ENCODE data around the gene NBEAL2. TPM values are rescaled to one million over a fixed set of nuclear protein-coding genes. Genes with fewer than 3 reads are reported as not detected.

Gene NBEAL2
- total RNA-seq, 1 donor = 4.3 TPM

DNA sequence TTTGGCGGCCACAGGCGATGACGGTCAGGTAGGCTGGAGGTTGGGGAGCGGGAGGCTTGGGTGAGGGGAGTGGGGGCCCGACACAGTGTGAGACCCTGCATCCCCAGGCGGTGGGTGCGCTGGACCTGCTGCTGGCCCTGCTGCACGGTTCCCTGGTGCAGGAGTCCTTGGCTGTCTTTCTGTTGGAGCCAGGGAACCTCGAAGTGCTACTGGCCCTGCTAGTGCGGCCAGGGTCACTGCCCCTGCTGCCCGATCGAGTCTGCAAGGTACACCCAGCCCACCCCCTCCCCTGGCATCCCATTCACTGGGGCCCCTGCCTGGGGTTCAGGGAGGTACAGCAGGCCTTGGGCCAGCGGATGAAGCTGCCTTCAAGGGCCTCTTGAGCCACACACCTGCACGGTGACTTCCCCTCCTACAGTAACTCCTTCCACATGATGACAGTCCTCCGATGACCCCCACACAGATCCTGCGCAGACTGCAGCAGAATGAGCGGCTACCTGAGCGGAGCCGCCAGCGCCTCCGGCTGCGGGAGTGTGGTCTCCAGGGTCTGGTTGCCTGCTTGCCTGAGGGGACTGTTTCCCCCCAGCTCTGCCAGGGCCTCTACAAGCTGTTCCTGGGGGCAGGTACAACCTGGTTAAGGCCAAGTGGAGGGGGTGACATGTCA is 19.5 kb downstream of the NBEAL2 start:
- Histone ChIP-seq H3K9me3 (ENCODE audit: low read depth, low read length) (no peaks in the 10 kb centered on the region), H4K20me1 (ENCODE audit: insufficient read depth, low read length) (no peaks in the 10 kb centered on the region), H3K36me3 (ENCODE audit: insufficient read depth, low read length) (no peaks in the 10 kb centered on the region), H2AFZ (ENCODE audit: low read length) (no peak overlapping the region), H3K4me3 (ENCODE audit: insufficient read depth, low read length) (no peak overlapping the region), H3K4me1 (ENCODE audit: insufficient read depth, low read length) (no peaks in the 10 kb centered on the region), H3K79me2 (ENCODE audit: insufficient read depth, low read length) (no peaks in the 10 kb centered on the region), H3K27me3 (ENCODE audit: insufficient read depth, low read length) (no peaks in the 10 kb centered on the region), H3K27ac (ENCODE audit: low read depth, low read length) (no peak overlapping the region), H3K4me2 (ENCODE audit: insufficient read depth, low read length) (no peak overlapping the region)
- TF ChIP-seq, protein P1, sequence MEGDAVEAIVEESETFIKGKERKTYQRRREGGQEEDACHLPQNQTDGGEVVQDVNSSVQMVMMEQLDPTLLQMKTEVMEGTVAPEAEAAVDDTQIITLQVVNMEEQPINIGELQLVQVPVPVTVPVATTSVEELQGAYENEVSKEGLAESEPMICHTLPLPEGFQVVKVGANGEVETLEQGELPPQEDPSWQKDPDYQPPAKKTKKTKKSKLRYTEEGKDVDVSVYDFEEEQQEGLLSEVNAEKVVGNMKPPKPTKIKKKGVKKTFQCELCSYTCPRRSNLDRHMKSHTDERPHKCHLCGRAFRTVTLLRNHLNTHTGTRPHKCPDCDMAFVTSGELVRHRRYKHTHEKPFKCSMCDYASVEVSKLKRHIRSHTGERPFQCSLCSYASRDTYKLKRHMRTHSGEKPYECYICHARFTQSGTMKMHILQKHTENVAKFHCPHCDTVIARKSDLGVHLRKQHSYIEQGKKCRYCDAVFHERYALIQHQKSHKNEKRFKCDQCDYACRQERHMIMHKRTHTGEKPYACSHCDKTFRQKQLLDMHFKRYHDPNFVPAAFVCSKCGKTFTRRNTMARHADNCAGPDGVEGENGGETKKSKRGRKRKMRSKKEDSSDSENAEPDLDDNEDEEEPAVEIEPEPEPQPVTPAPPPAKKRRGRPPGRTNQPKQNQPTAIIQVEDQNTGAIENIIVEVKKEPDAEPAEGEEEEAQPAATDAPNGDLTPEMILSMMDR (IDR thresholded peaks at IDR 0.05; ENCODE audit: extremely low read depth, low read depth, low read length) = no peak
- peak; percentile 85 for DNase-seq (ENCODE audit: insufficient read length, low spot score, missing footprints)

DNA sequence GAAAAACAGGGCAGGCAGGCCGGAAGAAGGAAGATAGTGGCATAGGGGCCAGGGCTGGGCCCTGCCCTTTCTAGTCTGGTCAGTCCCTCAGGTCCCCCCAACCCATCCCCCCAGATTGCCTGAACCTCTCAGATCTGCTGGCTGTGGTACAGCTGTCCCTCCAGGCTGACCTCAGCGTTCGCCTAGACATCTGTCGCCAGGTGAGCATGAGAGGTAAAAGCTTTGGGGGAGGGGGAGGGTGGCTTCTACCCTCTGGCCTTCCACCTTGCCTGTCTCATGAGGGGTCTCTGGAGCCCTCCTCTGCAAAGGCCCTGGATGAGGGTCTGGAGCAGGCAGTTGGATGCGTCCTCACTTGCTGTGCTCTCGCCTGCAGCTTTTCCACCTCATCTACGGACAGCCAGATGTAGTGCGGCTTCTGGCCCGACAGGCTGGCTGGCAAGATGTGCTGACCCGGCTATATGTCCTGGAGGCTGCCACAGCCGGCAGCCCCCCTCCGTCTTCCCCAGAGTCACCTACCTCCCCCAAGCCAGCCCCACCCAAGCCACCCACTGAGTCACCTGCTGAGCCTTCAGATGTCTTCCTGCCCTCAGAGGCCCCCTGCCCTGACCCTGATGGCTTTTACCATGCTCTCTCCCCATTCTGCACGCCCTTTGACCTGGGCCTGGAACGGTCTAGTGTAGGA is 20.2 kb downstream of the NBEAL2 start:
- Histone ChIP-seq H3K79me2 (ENCODE audit: insufficient read depth, low read length) (no peaks in the 10 kb centered on the region), H3K9me3 (ENCODE audit: low read depth, low read length) (no peaks in the 10 kb centered on the region), H3K4me3 (ENCODE audit: insufficient read depth, low read length) (no peak overlapping the region), H3K27ac (ENCODE audit: low read depth, low read length) (no peak overlapping the region), H4K20me1 (ENCODE audit: insufficient read depth, low read length) (no peaks in the 10 kb centered on the region), H2AFZ (ENCODE audit: low read length) (no peak overlapping the region), H3K4me1 (ENCODE audit: insufficient read depth, low read length) (no peaks in the 10 kb centered on the region), H3K36me3 (ENCODE audit: insufficient read depth, low read length) (no peaks in the 10 kb centered on the region), H3K4me2 (ENCODE audit: insufficient read depth, low read length) (no peak overlapping the region), H3K27me3 (ENCODE audit: insufficient read depth, low read length) (no peaks in the 10 kb centered on the region)
- DNase-seq (ENCODE audit: insufficient read length, low spot score, missing footprints) = peak; percentile 80
- TF ChIP-seq, protein P1 (IDR thresholded peaks at IDR 0.05; ENCODE audit: extremely low read depth, low read depth, low read length) = no peak

DNA sequence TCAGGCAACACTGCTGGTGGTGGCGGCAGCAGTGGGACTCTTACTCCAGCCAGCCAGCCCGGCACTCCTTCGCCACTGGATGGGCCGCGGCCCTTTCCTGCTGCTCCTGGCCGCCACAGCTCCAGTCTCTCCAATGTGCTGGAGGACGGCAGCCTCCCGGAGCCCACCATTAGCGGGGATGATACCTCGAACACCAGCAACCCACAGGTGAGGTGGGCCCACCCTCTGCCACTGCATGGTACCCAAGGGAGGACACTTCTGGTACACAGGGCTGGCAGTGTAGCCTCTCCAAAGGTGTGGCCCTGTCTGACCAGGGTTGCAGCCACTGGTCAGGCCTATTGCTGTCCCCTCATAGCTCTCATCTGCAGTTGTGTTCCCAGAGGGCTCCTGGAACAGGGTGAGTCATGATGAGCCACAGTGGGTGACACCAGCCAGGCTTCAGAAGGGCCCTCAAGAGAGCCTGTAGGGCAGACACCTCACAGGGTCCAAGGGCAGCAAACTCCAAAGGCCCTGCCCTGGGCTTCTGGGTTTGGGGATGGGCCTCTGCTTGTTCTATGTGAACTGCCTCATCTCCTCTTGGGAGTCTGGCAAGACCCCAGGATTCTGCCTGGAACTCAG is 20.8 kb downstream of the NBEAL2 start:
- Histone ChIP-seq H3K27ac (ENCODE audit: low read depth, low read length) (no peak overlapping the region), H3K36me3 (ENCODE audit: insufficient read depth, low read length) (no peaks in the 10 kb centered on the region), H3K4me3 (ENCODE audit: insufficient read depth, low read length) (no peak overlapping the region), H3K4me1 (ENCODE audit: insufficient read depth, low read length) (no peaks in the 10 kb centered on the region), H3K79me2 (ENCODE audit: insufficient read depth, low read length) (no peaks in the 10 kb centered on the region), H3K27me3 (ENCODE audit: insufficient read depth, low read length) (no peaks in the 10 kb centered on the region), H3K4me2 (ENCODE audit: insufficient read depth, low read length) (no peak overlapping the region), H3K9me3 (ENCODE audit: low read depth, low read length) (no peaks in the 10 kb centered on the region), H4K20me1 (ENCODE audit: insufficient read depth, low read length) (no peaks in the 10 kb centered on the region), H2AFZ (ENCODE audit: low read length) (no peak overlapping the region)
- peak; percentile 90 for DNase-seq (ENCODE audit: insufficient read length, low spot score, missing footprints)
- TF ChIP-seq, protein P1 (IDR thresholded peaks at IDR 0.05; ENCODE audit: extremely low read depth, low read depth, low read length) = no peak
